Muscle of arm (tissue), 12 donors: ENCODE results near the gene MYBPC3. TPM values are rescaled to one million over a fixed set of nuclear protein-coding genes. Genes with fewer than 3 reads are reported as not detected.

ENCODE experiments used
- polyA plus RNA-seq, 12 donors: library from polyadenylated mRNA; unstranded; fragments of 120-200 nt; gene quantifications; one replicate each; pipeline ENCODE4 v1.2.1, GENCODE V29; 2013; ENCODE audit not compliant: insufficient read length in 12 of 12

Gene MYBPC3
- polyA plus RNA-seq, 12 donors, result 0.13 to 1.1 (median 0.60) TPM; not detected in 2

Other genes with a start within 250 kb of the MYBPC3 start
- 10 to 100 TPM in 11 of 12 donors, not detected in 1; 52.3 to 97.8 (median 72.5) TPM for gene ARFGAP2, start 175.8 kb downstream of the MYBPC3 start, polyA plus RNA-seq
- 100 to 1,000 TPM in 10 of 12 donors, 10 to 100 TPM in 1, not detected in 1; 82.5 to 284 (median 153) TPM for gene PACSIN3, start 166.3 kb downstream of the MYBPC3 start, polyA plus RNA-seq
- 10 to 100 TPM in 10 of 12 donors, 1 to 10 TPM in 1, not detected in 1; 9.6 to 21.4 (median 13.7) TPM for gene DDB2, start 137.7 kb downstream of the MYBPC3 start, polyA plus RNA-seq
- gene ACP2, start 103.9 kb downstream of the MYBPC3 start, polyA plus RNA-seq, result 10 to 100 TPM in 11 of 12 donors, not detected in 1; 15.6 to 35.4 (median 23.4) TPM
- 10 to 100 TPM in 11 of 12 donors, not detected in 1; 10.3 to 42.1 (median 16.1) TPM for gene NR1H3, start 94.7 kb downstream of the MYBPC3 start, polyA plus RNA-seq
- gene MADD, start 82.6 kb downstream of the MYBPC3 start, polyA plus RNA-seq, result 10 to 100 TPM in 11 of 12 donors, not detected in 1; 22.9 to 45.0 (median 28.7) TPM
- 10 to 100 TPM in 2 of 12 donors, 1 to 10 TPM in 9, not detected in 1; 3.7 to 17.6 (median 4.6) TPM for gene SPI1, start 25.8 kb upstream of the MYBPC3 start, polyA plus RNA-seq
- gene SLC39A13, start 55.9 kb upstream of the MYBPC3 start, polyA plus RNA-seq, result 10 to 100 TPM in 11 of 12 donors, not detected in 1; 28.2 to 65.2 (median 31.6) TPM
- 100 to 1,000 TPM in 11 of 12 donors, not detected in 1; 114 to 200 (median 127) TPM for gene PSMC3, start 73.7 kb upstream of the MYBPC3 start, polyA plus RNA-seq
- 100 to 1,000 TPM in 2 of 12 donors, 10 to 100 TPM in 9, not detected in 1; 33.9 to 108 (median 76.9) TPM for gene RAPSN, start 96.4 kb upstream of the MYBPC3 start, polyA plus RNA-seq
- gene CELF1, start 200.4 kb upstream of the MYBPC3 start, polyA plus RNA-seq, result 100 to 1,000 TPM in 1 of 12 donors, 10 to 100 TPM in 11; 58.2 to 126 (median 79.2) TPM
- gene PTPMT1, start 212.9 kb upstream of the MYBPC3 start, polyA plus RNA-seq, result 10 to 100 TPM in 11 of 12 donors, not detected in 1; 20.6 to 33.9 (median 25.0) TPM
- 10 to 100 TPM in 11 of 12 donors, not detected in 1; 10.9 to 14.7 (median 12.7) TPM for gene KBTBD4, start 226.3 kb upstream of the MYBPC3 start, polyA plus RNA-seq
- gene NDUFS3, start 226.4 kb upstream of the MYBPC3 start, polyA plus RNA-seq, result 100 to 1,000 TPM in 4 of 12 donors, 10 to 100 TPM in 7, not detected in 1; 65.9 to 122 (median 94.5) TPM
- 1 to 10 TPM in 10 of 12 donors, not detected in 2; 2.2 to 4.2 (median 3.1) TPM for gene FAM180B, start 234.0 kb upstream of the MYBPC3 start, polyA plus RNA-seq
- 10 to 100 TPM in 1 of 12 donors, 1 to 10 TPM in 9, not detected in 2; 4.1 to 12.7 (median 7.0) TPM for gene C1QTNF4, start 241.7 kb upstream of the MYBPC3 start, polyA plus RNA-seq